ENCODE data around the gene EPB41L3. TPM values are rescaled to one million over a fixed set of nuclear protein-coding genes. Genes with fewer than 3 reads are reported as not detected.
"Not testable (repeated sequence)": the region's sequence is repeated elsewhere in the genome, so short reads cannot be mapped to it uniquely, and the experiment has no call there.

Gene EPB41L3
- total RNA-seq, 1 experiment from 2014 or later, result 8.7 TPM

DNA sequence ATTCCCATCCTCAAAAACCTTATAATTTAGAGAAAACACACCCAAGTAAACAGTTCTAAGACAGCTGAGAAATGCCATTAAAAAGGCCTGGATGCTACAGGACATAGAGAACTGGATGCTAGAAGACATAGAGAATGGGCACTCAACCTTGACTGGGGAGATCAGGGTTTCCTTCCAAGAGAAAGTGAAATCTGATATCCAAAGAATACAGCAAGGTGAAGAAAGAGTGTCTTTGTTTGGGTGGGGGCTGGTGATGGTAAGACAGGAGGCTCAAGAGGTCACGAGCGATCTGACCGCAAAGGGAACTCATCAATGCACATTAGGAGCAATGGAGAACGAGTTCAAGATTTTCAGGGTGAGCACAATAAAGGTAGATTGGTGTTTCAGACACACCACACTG, 31.6 kb downstream of the EPB41L3 start:
- H3K4me3 ChIP-seq (ENCODE audit: low read depth, low read length), result no peak overlapping the region
- no peaks in the 10 kb centered on the region for H3K9me3 ChIP-seq
- intact Hi-C loops (cut with micrococcal nuclease; ENCODE audit: unreplicated experiment), result no loop called here
- no peak overlapping the region for H3K27ac Mint-ChIP-seq (ENCODE audit: unreplicated experiment)
- ChIA-PET CTCF (no interaction called here), POLR2A (no interaction called here)
- no peaks in the 10 kb centered on the region for H3K9me3 Mint-ChIP-seq (ENCODE audit: unreplicated experiment)
- peaks cover 6% of the 10 kb centered on the region for H3K27me3 Mint-ChIP-seq (ENCODE audit: insufficient read depth, unreplicated experiment)
- no peaks in the 10 kb centered on the region; the same call in 1 of the 2 replicates for H3K27me3 ChIP-seq (replicated peaks; ENCODE audit: control insufficient read depth, insufficient read depth, low read length)
- TF ChIP-seq, protein P1, sequence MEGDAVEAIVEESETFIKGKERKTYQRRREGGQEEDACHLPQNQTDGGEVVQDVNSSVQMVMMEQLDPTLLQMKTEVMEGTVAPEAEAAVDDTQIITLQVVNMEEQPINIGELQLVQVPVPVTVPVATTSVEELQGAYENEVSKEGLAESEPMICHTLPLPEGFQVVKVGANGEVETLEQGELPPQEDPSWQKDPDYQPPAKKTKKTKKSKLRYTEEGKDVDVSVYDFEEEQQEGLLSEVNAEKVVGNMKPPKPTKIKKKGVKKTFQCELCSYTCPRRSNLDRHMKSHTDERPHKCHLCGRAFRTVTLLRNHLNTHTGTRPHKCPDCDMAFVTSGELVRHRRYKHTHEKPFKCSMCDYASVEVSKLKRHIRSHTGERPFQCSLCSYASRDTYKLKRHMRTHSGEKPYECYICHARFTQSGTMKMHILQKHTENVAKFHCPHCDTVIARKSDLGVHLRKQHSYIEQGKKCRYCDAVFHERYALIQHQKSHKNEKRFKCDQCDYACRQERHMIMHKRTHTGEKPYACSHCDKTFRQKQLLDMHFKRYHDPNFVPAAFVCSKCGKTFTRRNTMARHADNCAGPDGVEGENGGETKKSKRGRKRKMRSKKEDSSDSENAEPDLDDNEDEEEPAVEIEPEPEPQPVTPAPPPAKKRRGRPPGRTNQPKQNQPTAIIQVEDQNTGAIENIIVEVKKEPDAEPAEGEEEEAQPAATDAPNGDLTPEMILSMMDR (IDR thresholded peaks at IDR 0.05; ENCODE audit: insufficient read depth in 1 of 2, low read depth in 1 of 2, low read length in 1 of 2, severe bottlenecking in 1 of 2, unreplicated experiment in 1 of 2), result no peak
- H3K4me1 Mint-ChIP-seq (ENCODE audit: low read depth, unreplicated experiment), result no peaks in the 10 kb centered on the region
- no peaks in the 10 kb centered on the region for H3K36me3 Mint-ChIP-seq (ENCODE audit: insufficient read depth, unreplicated experiment)
- no peaks in the 10 kb centered on the region for H3K36me3 ChIP-seq (ENCODE audit: control insufficient read depth, insufficient read depth, low read length)
- DNase-seq, result no peak
- no peak overlapping the region for H3K4me3 Mint-ChIP-seq (ENCODE audit: unreplicated experiment)
- BruUV-seq (replicated peaks), result no TSS peak
- no peaks in the 10 kb centered on the region for H3K4me1 ChIP-seq

DNA sequence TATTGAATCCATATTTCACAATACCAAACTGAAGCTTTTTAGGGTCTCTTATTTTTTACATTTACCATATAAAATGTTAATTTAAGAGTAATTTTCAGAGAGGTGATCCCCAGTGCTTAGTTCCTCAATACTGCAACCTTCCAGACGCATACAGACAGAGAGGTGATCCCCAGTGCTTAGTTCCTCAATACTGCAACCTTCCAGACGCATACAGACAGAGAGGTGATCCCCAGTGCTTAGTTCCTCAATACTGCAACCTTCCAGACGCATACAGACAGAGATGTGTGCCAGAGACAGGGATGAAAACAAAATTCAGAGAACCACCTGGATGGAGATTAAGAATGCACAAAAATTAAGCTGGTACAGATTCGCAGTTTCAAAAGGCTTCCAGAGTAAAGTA, 32.3 kb downstream of the EPB41L3 start:
- CTCF ChIA-PET; H3K9me3 ChIP-seq; H3K4me1 ChIP-seq; POLR2A ChIA-PET; H3K36me3 Mint-ChIP-seq (ENCODE audit: insufficient read depth, unreplicated experiment); H3K36me3 ChIP-seq (ENCODE audit: control insufficient read depth, insufficient read depth, low read length); H3K27me3 Mint-ChIP-seq (ENCODE audit: insufficient read depth, unreplicated experiment); H3K27me3 ChIP-seq (replicated peaks; ENCODE audit: control insufficient read depth, insufficient read depth, low read length); H3K4me1 Mint-ChIP-seq (ENCODE audit: low read depth, unreplicated experiment); intact Hi-C loops (cut with micrococcal nuclease; ENCODE audit: unreplicated experiment); H3K4me3 ChIP-seq (ENCODE audit: low read depth, low read length); DNase-seq; H3K9me3 Mint-ChIP-seq (ENCODE audit: unreplicated experiment); BruUV-seq (replicated peaks); H3K27ac Mint-ChIP-seq (ENCODE audit: unreplicated experiment); H3K4me3 Mint-ChIP-seq (ENCODE audit: unreplicated experiment): not testable (repeated sequence)

DNA sequence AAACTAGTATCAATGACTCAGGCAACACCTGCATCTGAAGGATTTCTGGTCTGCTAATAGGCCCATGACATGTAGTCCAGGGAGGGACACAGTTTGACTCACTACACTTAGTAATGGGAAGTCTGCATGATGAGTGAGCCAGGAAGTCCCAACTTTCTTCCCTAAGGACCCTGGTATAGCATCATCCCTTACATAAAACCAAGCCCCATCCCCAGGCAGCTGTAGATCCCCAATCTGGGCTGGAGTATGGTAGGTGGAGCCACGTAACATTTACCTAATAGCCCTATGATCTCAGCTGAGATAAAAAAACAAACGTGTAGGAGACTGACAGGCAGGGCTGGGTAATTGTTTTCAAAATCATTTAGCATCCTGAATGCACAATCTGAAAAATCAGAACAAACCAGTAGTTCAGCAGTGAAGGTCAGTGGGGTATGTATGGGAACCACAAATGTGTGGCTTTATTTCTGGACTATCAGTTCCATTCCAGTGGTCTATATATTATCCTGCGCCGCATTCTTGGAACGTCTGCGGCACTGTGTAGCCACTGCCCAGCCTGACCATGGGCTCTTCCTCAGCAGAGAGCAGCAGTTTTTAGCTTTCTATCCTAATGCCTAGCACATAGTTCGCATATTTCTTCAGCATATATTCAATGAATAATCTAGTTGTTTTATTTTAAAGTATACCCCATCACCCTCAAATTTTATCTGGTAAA, 33.5 kb downstream of the EPB41L3 start:
- Mint-ChIP-seq H3K27ac (ENCODE audit: unreplicated experiment) (no peak overlapping the region), H3K27me3 (ENCODE audit: insufficient read depth, unreplicated experiment) (peaks cover 16% of the 10 kb centered on the region), H3K36me3 (ENCODE audit: insufficient read depth, unreplicated experiment) (no peaks in the 10 kb centered on the region), H3K4me1 (ENCODE audit: low read depth, unreplicated experiment) (no peaks in the 10 kb centered on the region), H3K9me3 (ENCODE audit: unreplicated experiment) (no peaks in the 10 kb centered on the region), H3K4me3 (ENCODE audit: unreplicated experiment) (no peak overlapping the region)
- ChIA-PET CTCF (no interaction called here), POLR2A (no interaction called here)
- DNase-seq, result no peak
- intact Hi-C loops (cut with micrococcal nuclease; ENCODE audit: unreplicated experiment), result no loop called here
- Histone ChIP-seq H3K4me1 (no peaks in the 10 kb centered on the region), H3K27me3 (replicated peaks; ENCODE audit: control insufficient read depth, insufficient read depth, low read length) (no peaks in the 10 kb centered on the region; the same call in 1 of the 2 replicates), H3K4me3 (ENCODE audit: low read depth, low read length) (no peak overlapping the region), H3K9me3 (no peaks in the 10 kb centered on the region), H3K36me3 (ENCODE audit: control insufficient read depth, insufficient read depth, low read length) (no peaks in the 10 kb centered on the region)
- TF ChIP-seq, protein P1 (IDR thresholded peaks at IDR 0.05; ENCODE audit: insufficient read depth in 1 of 2, low read depth in 1 of 2, low read length in 1 of 2, severe bottlenecking in 1 of 2, unreplicated experiment in 1 of 2), result no peak
- BruUV-seq (replicated peaks), result no TSS peak

Data from Caco-2 (cell line).